ENCODE results near the gene NKAIN1.

Gene NKAIN1

GRCh38 chr1:31193729-31194128, 46.0 kb downstream of the NKAIN1 start:
- no peak overlapping the region for H3K9ac ChIP-seq (ENCODE audit: low read length)

GRCh38 chr1:31191281-31191680, 48.4 kb downstream of the NKAIN1 start:
- Histone ChIP-seq H2AFZ (ENCODE audit: low read depth, low read length) (no peak overlapping the region), H3K4me1 (ENCODE audit: low read length) (no peaks in the 10 kb centered on the region), H3K27me3 (ENCODE audit: low read depth, low read length) (no peaks in the 10 kb centered on the region), H3K4me2 (ENCODE audit: low read length) (no peak overlapping the region), H3K27ac (ENCODE audit: low read length) (no peak overlapping the region), H3K9me3 (ENCODE audit: insufficient read depth, low read length) (no peaks in the 10 kb centered on the region), H3K36me3 (replicated peaks; ENCODE audit: low read depth, low read length) (no peaks in the 10 kb centered on the region), H3K79me2 (ENCODE audit: low read length) (no peaks in the 10 kb centered on the region), H3K9ac (ENCODE audit: low read length) (no peak overlapping the region), H3K4me3 (ENCODE audit: low read length) (no peak overlapping the region), H4K20me1 (ENCODE audit: insufficient read depth, low read length) (no peaks in the 10 kb centered on the region)
- TF ChIP-seq EZH2phosphoT487 (IDR thresholded peaks at IDR 0.05; ENCODE audit: low read depth) = no peak
- no peak for TF ChIP-seq CTCF (IDR thresholded peaks at IDR 0.05; ENCODE audit: low read depth, low read length)

More at GRCh38 chr1:31193729-31194128, 46.0 kb downstream of the NKAIN1 start:
- no peaks in the 10 kb centered on the region for H3K79me2 ChIP-seq (ENCODE audit: low read length)
- no peaks in the 10 kb centered on the region for H3K4me1 ChIP-seq (ENCODE audit: low read length)
- no peaks in the 10 kb centered on the region for H3K9me3 ChIP-seq (ENCODE audit: insufficient read depth, low read length)
- no peaks in the 10 kb centered on the region for H3K36me3 ChIP-seq (replicated peaks; ENCODE audit: low read depth, low read length)
- no peaks in the 10 kb centered on the region for H3K27me3 ChIP-seq (ENCODE audit: low read depth, low read length)
- H4K20me1 ChIP-seq (ENCODE audit: insufficient read depth, low read length) = no peaks in the 10 kb centered on the region
- H2AFZ ChIP-seq (ENCODE audit: low read depth, low read length) = no peak overlapping the region
- TF ChIP-seq EZH2phosphoT487 (IDR thresholded peaks at IDR 0.05; ENCODE audit: low read depth) = no peak
- TF ChIP-seq CTCF (IDR thresholded peaks at IDR 0.05; ENCODE audit: low read depth, low read length) = no peak
- H3K4me2 ChIP-seq (ENCODE audit: low read length) = no peak overlapping the region
- H3K27ac ChIP-seq (ENCODE audit: low read length) = no peak overlapping the region
- no peak overlapping the region for H3K4me3 ChIP-seq (ENCODE audit: low read length)

GRCh38 chr1:31189696-31190674, 49.7 kb downstream of the NKAIN1 start:
- Histone ChIP-seq H3K27me3 (ENCODE audit: low read depth, low read length) (no peaks in the 10 kb centered on the region), H3K4me1 (ENCODE audit: low read length) (no peaks in the 10 kb centered on the region), H3K27ac (ENCODE audit: low read length) (no peak overlapping the region), H3K4me2 (ENCODE audit: low read length) (no peak overlapping the region), H4K20me1 (ENCODE audit: insufficient read depth, low read length) (no peaks in the 10 kb centered on the region), H3K9ac (ENCODE audit: low read length) (no peak overlapping the region), H3K9me3 (ENCODE audit: insufficient read depth, low read length) (no peaks in the 10 kb centered on the region), H2AFZ (ENCODE audit: low read depth, low read length) (no peak overlapping the region), H3K4me3 (ENCODE audit: low read length) (no peak overlapping the region), H3K79me2 (ENCODE audit: low read length) (no peaks in the 10 kb centered on the region), H3K36me3 (replicated peaks; ENCODE audit: low read depth, low read length) (no peaks in the 10 kb centered on the region)
- no peak for TF ChIP-seq CTCF (IDR thresholded peaks at IDR 0.05; ENCODE audit: low read depth, low read length)
- TF ChIP-seq EZH2phosphoT487 (IDR thresholded peaks at IDR 0.05; ENCODE audit: low read depth) = no peak

- no peaks in the 10 kb centered on the region for H3K36me3 ChIP-seq (replicated peaks; ENCODE audit: low read depth, low read length)
- H3K4me1 ChIP-seq (ENCODE audit: low read length) = no peaks in the 10 kb centered on the region
- no peaks in the 10 kb centered on the region for H3K79me2 ChIP-seq (ENCODE audit: low read length)
- no peaks in the 10 kb centered on the region for H3K27me3 ChIP-seq (ENCODE audit: low read depth, low read length)
- no peak overlapping the region for H3K4me3 ChIP-seq (ENCODE audit: low read length)
- no peak overlapping the region for H3K9ac ChIP-seq (ENCODE audit: low read length)
- no peak overlapping the region for H2AFZ ChIP-seq (ENCODE audit: low read depth, low read length)
- no peaks in the 10 kb centered on the region for H4K20me1 ChIP-seq (ENCODE audit: insufficient read depth, low read length)
- H3K27ac ChIP-seq (ENCODE audit: low read length) = no peak overlapping the region
- H3K9me3 ChIP-seq (ENCODE audit: insufficient read depth, low read length) = no peaks in the 10 kb centered on the region
- no peak overlapping the region for H3K4me2 ChIP-seq (ENCODE audit: low read length)
- TF ChIP-seq CTCF (IDR thresholded peaks at IDR 0.05; ENCODE audit: low read depth, low read length) (peak; percentile 71), EZH2phosphoT487 (IDR thresholded peaks at IDR 0.05; ENCODE audit: low read depth) (no peak)
These were observed 55.6 kb downstream of the NKAIN1 start for GRCh38 chr1:31183927-31184554.
